Ascending aorta (tissue), 2 donors: ENCODE measurements around the gene MMP14. TPM values are rescaled to one million over a fixed set of nuclear protein-coding genes. Genes with fewer than 3 reads are reported as not detected.
A peak's percentile ranks its signal among the peaks of the same experiment; 100 is the strongest.

ENCODE experiments used
- DNase-seq, 2 donors: peaks; one replicate each; pipeline ENCODE4 v3.0.0-alpha.2; 2019; ENCODE audit warnings: low spot score in 2 of 2
- H3K27ac ChIP-seq, 2 donors: fragments of 200-600 bp; sonication (generic); one replicate each; pipeline ENCODE4 v1.5.1; 2016 to 2017; ENCODE audit warnings: mild to moderate bottlenecking in 1 of 2
- H3K27me3 ChIP-seq: fragments of 200-600 bp; sonication (generic); one replicate; pipeline ENCODE4 v1.5.1; 2017
- H3K36me3 ChIP-seq, 2 donors: fragments of 200-600 bp; sonication (generic); one replicate each; pipeline ENCODE4 v1.5.1; 2016
- H3K4me1 ChIP-seq, 2 donors: fragments of 200-600 bp; sonication (generic); one replicate each; pipeline ENCODE4 v1.5.1; 2016 to 2017; ENCODE audit warnings: mild to moderate bottlenecking in 1 of 2
- H3K4me3 ChIP-seq, 2 donors: fragments of 200-600 bp; sonication (generic); one replicate each; pipeline ENCODE4 v1.5.1; 2016 to 2017; ENCODE audit warnings: mild to moderate bottlenecking in 1 of 2
- H3K9me3 ChIP-seq, 2 donors: fragments of 200-600 bp; sonication (generic); one replicate each; pipeline ENCODE4 v1.5.1; 2016
- CTCF ChIP-seq, 3 experiments: fragments of 200-600 bp in 2 of 3; fragments of 450-650 bp in 1 of 3; sonication (generic) in 2 of 3; IDR thresholded peaks; one replicate each; pipeline ENCODE4 v1.5.1; 2016 to 2019; ENCODE audit warnings: antibody characterized with exemption in 3 of 3, mild to moderate bottlenecking in 1 of 3, moderate library complexity in 1 of 3
- intact Hi-C: fragments of 100-400 bp; cut with DNase I; formaldehyde crosslinking; loops from one replicate; pipeline ENCODE4 v1.15.1; 2023
- total RNA-seq: library from RNA; depleted of rRNA; stranded (reverse); fragments of >200 nt; gene quantifications from one replicate; pipeline ENCODE4 v1.1.0, GENCODE V29; 2016

MMP14 gene
- total RNA-seq, 1 donor from 2014 or later, result 178 TPM

GRCh38 chr14:22841769-22842168 lies 5.4 kb downstream of the MMP14 start:
- H3K36me3 ChIP-seq, result peaks cover 57 to 62% of the 10 kb centered on the region in 2 donors
- no peak for TF ChIP-seq CTCF (IDR thresholded peaks at IDR 0.05)
- no peak overlapping the region for H3K4me3 ChIP-seq
- peak overlapping the region in 1 of 2 donors; percentile 21 for H3K27ac ChIP-seq
- no peaks in the 10 kb centered on the region for H3K9me3 ChIP-seq
- H3K4me1 ChIP-seq, result peaks cover 7 to 26% of the 10 kb centered on the region in 2 donors
- intact Hi-C loops, result loop anchor here (10.0 kb wide), 1 partner anchor 1367 kb away; the partner anchor contains the start of genes RAB2B and TOX4
- DNase-seq, result no peak
- H3K27me3 ChIP-seq, result no peaks in the 10 kb centered on the region

- no peak for TF ChIP-seq CTCF (IDR thresholded peaks at IDR 0.05)
- H3K27me3 ChIP-seq, result no peaks in the 10 kb centered on the region
- DNase-seq, result no peak
- H3K36me3 ChIP-seq, result peaks cover 59 to 64% of the 10 kb centered on the region in 2 donors
- no peak overlapping the region for H3K4me3 ChIP-seq
- H3K27ac ChIP-seq, result peak overlapping the region in 1 of 2 donors; percentile 24
- H3K9me3 ChIP-seq, result no peaks in the 10 kb centered on the region
- H3K4me1 ChIP-seq, result peaks cover 12 to 33% of the 10 kb centered on the region in 2 donors
- intact Hi-C loops, result loop anchor here (10.0 kb wide), 1 partner anchor 1368 kb away; the partner anchor contains the start of genes RAB2B and TOX4
Measured at GRCh38 chr14:22842211-22843122, 6.1 kb downstream of the MMP14 start.

- no peak for DNase-seq
- Histone ChIP-seq H3K9me3 (no peaks in the 10 kb centered on the region), H3K27ac (peak overlapping the region; percentile 24 to 87), H3K36me3 (peaks cover 59 to 64% of the 10 kb centered on the region in 2 donors), H3K27me3 (no peaks in the 10 kb centered on the region), H3K4me1 (peaks cover 12 to 42% of the 10 kb centered on the region in 2 donors), H3K4me3 (no peak overlapping the region)
- no peak for TF ChIP-seq CTCF (IDR thresholded peaks at IDR 0.05)
- intact Hi-C loops, result loop anchor here (10.0 kb wide), 1 partner anchor 1369 kb away; the partner anchor contains the start of genes RAB2B and TOX4
Measured at GRCh38 chr14:22843123-22843925, 6.9 kb downstream of the MMP14 start.

GRCh38 chr14:22844221-22845102 lies 8.1 kb downstream of the MMP14 start:
- TF ChIP-seq CTCF (IDR thresholded peaks at IDR 0.05), result no peak
- H3K27ac ChIP-seq, result peak overlapping the region; percentile 87 to 91
- H3K4me1 ChIP-seq, result peaks cover 20 to 43% of the 10 kb centered on the region in 2 donors
- H3K36me3 ChIP-seq, result peaks cover 59 to 64% of the 10 kb centered on the region in 2 donors
- intact Hi-C loops, result loop anchor here (10.0 kb wide), 1 partner anchor 1370 kb away; the partner anchor contains the start of genes RAB2B and TOX4
- no peaks in the 10 kb centered on the region for H3K9me3 ChIP-seq
- DNase-seq, result no peak
- no peak overlapping the region for H3K4me3 ChIP-seq
- H3K27me3 ChIP-seq, result no peaks in the 10 kb centered on the region

- H3K27me3 ChIP-seq, result no peaks in the 10 kb centered on the region
- DNase-seq, result no peak
- peaks cover 59 to 64% of the 10 kb centered on the region in 2 donors for H3K36me3 ChIP-seq
- peaks cover 25 to 46% of the 10 kb centered on the region in 2 donors for H3K4me1 ChIP-seq
- no peak for TF ChIP-seq CTCF (IDR thresholded peaks at IDR 0.05)
- H3K9me3 ChIP-seq, result no peaks in the 10 kb centered on the region
- H3K4me3 ChIP-seq, result no peak overlapping the region
- H3K27ac ChIP-seq, result peak overlapping the region; percentile 87 to 91
- intact Hi-C loops, result loop anchor here (10.0 kb wide), 1 partner anchor 1370 kb away; the partner anchor contains the start of genes RAB2B and TOX4
Measured at GRCh38 chr14:22845103-22845394, 8.7 kb downstream of the MMP14 start.
